Spinal cord (tissue), 10 donors: Measurements from ENCODE around the gene SESTD1. TPM values are rescaled to one million over a fixed set of nuclear protein-coding genes. Genes with fewer than 3 reads are reported as not detected.
"Not testable (repeated sequence)": the region's sequence is repeated elsewhere in the genome, so short reads cannot be mapped to it uniquely, and the experiment has no call there.

Source experiments
- DNase-seq, 6 donors: peaks; one replicate each; pipeline versions ENCODE4 v3.0.0 to v3.0.0-alpha.2; 2013 to 2015; ENCODE audit warnings: low spot score in 6 of 6, low read depth in 4 of 6
- H3K27ac ChIP-seq: one replicate; pipeline ENCODE4 v1.5.1; 2013; ENCODE audit warnings: low read depth, low read length, control low read depth
- H3K27me3 ChIP-seq: one replicate; pipeline ENCODE4 v1.6.1; 2013; ENCODE audit warnings: low read length; ENCODE audit not compliant: control insufficient read depth, insufficient read depth
- H3K36me3 ChIP-seq: one replicate; pipeline ENCODE4 v1.6.1; 2013; ENCODE audit warnings: low read length; ENCODE audit not compliant: control insufficient read depth, insufficient read depth
- H3K4me1 ChIP-seq: one replicate; pipeline ENCODE4 v1.6.1; 2013; ENCODE audit warnings: low read length; ENCODE audit not compliant: control insufficient read depth, insufficient read depth
- H3K4me3 ChIP-seq: one replicate; pipeline ENCODE4 v1.5.1; 2013; ENCODE audit warnings: low read depth, low read length, control low read depth
- H3K9me3 ChIP-seq: one replicate; pipeline ENCODE4 v1.6.1; 2013; ENCODE audit warnings: low read length; ENCODE audit not compliant: control insufficient read depth, insufficient read depth
- WGBS: methylation state at CpG from one replicate; pipeline ENCODE4 v1.1.5; 2013; ENCODE audit warnings: missing lambda C conversion rate; ENCODE audit not compliant: insufficient coverage; 5-methylcytosine and 5-hydroxymethylcytosine counted together
- polyA plus RNA-seq, 2 donors: library from polyadenylated mRNA; unstranded; fragments of 120-200 nt; gene quantifications; one replicate each; pipeline ENCODE4 v1.2.1, GENCODE V29; 2013; ENCODE audit not compliant: insufficient read length in 2 of 2
- total RNA-seq, 2 donors: library from RNA; depleted of rRNA in 1 of 2; stranded (reverse); fragments of 120-200 nt in 1 of 2; fragments of >200 nt in 1 of 2; gene quantifications; one replicate each; pipeline versions ENCODE4 v1.2.3 to v1.2.4, GENCODE V29; 2013 to 2014
- donor health status: healthy.

SESTD1 gene
- total and polyA plus RNA-seq, 4 donors, result 33.3 to 72.6 (median 58.1) TPM

DNA sequence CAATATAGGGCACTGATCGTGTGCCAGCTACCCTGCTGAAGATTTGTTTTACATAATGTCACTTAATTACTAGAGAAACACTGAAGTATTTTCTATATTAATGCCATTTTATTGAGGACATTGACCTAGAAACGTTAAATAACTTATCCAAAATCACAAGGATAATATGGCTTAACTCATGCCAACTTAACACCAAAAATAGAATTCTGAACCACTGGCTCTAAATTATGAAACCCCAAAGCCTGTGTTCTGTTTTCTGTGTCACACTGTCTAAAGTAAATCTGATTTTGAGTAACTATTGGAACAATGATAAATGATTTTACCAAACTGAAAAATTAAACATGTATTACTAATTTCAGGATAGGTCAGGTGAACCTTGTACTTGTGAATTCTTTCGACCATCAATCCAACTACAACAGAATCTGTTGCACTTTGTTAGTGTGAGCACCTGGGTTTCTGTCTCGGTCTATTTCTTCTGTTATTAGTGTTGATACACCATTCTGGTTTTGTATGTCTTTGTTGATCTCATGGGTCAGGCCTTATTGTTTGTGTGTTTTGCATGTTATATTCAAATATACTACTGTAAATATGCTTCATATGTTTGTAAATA, 166.4 kb downstream of the SESTD1 start:
- Histone ChIP-seq H3K9me3 (no peaks in the 10 kb centered on the region), H3K36me3 (no peaks in the 10 kb centered on the region), H3K4me3 (no peak overlapping the region), H3K4me1 (no peaks in the 10 kb centered on the region), H3K27ac (no peak overlapping the region), H3K27me3 (no peaks in the 10 kb centered on the region)
- DNase-seq, result no peak
- no CpG with 5 or more reads among the region's 4 CpGs for WGBS

DNA sequence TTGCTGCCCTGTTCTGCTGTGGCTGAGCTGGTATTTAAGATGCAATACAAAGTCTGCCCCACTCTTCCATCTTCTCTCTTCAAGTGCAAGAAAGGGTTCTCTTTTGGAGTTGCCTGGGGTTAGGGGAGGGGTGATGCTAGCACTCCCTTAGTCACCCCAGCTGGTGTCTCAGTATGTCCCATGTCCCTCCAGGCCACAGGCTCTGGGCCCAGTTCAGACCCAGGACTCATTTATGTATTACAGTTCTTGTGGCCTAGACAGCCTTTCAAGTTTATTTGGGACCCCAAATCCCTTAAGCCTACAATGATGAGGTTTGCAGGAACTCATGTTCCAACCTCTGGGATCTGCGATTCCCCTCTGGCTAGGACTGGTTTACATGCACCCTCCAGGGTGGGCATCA, 167.5 kb downstream of the SESTD1 start:
- Histone ChIP-seq H3K4me1 (no peaks in the 10 kb centered on the region), H3K27me3 (no peaks in the 10 kb centered on the region), H3K27ac (no peak overlapping the region), H3K9me3 (no peaks in the 10 kb centered on the region), H3K4me3 (no peak overlapping the region), H3K36me3 (no peaks in the 10 kb centered on the region)
- DNase-seq, result no peak
- 100% methylated on average over 1 of the region's 1 CpG for WGBS

DNA sequence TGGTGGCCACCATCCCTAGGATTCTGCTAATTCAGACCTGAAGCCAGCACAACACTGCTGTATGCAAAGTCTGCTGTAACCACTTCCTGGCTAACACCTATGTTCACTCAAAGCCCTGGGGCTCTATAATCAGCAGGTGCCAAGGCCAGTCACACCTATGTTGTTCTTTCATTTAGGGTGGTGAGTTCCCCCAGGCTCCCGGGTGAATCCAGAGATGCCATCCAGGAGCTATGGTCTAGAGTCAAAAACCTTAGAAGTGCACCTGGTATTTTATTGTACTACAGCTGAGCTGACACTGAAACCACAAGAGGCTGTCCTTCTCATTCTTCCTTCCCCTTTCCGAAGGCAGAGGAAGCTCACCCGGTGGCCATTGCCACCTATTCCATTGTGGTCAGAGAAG, 168.5 kb downstream of the SESTD1 start:
- Histone ChIP-seq H3K4me3 (no peak overlapping the region), H3K36me3 (no peaks in the 10 kb centered on the region), H3K4me1 (no peaks in the 10 kb centered on the region), H3K27me3 (no peaks in the 10 kb centered on the region), H3K27ac (no peak overlapping the region), H3K9me3 (no peaks in the 10 kb centered on the region)
- WGBS, result no CpG with 5 or more reads among the region's 3 CpGs
- DNase-seq, result no peak

DNA sequence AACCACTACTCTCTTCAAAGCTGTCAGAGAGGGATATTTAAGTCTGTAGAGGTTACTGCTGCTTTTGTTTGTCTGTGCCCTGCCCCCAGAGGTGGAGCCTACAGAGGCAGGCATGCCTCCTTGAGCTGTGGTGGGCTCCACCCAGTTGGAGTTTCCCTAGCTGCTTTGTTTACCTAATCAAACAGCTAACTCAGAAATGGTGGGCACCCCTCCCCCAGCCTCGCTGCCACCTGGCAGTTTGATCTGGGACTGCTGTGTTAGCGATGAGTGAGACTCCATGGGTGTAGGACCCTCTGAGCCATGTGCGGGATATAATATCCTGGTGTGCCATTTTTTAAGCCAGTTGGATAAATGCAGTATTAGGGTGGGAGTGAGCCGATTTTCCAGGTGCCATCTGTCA, 171.7 kb downstream of the SESTD1 start:
- H3K36me3 ChIP-seq, H3K4me1 ChIP-seq, H3K9me3 ChIP-seq, H3K4me3 ChIP-seq, H3K27me3 ChIP-seq, DNase-seq, H3K27ac ChIP-seq: not testable (repeated sequence)
- 96% methylated on average over 4 of the region's 4 CpGs for WGBS

DNA sequence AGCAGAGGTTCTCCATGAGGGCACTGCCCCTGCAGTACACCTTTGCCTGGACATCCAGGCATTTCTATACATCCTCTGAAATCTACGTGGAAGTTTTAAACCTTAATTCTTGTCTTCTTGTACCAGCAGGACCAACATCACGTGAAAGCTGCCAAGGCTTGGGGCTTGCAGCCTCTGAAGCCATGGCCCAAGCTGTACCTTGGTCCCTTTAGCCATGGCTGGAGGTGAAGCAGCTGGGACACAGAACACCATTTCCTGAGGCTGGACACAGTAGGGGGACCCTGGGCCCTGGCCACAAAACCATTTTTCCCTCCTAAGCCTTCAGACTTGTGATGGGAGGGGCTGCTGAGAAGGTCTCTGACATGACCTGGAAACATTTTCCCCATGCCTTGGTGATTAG, 181.9 kb downstream of the SESTD1 start:
- Histone ChIP-seq H3K27me3 (no peaks in the 10 kb centered on the region), H3K27ac (no peak overlapping the region), H3K4me1 (no peaks in the 10 kb centered on the region), H3K36me3 (no peaks in the 10 kb centered on the region), H3K4me3 (no peak overlapping the region), H3K9me3 (no peaks in the 10 kb centered on the region)
- DNase-seq, result no peak
- WGBS, result 79% methylated on average over 2 of the region's 2 CpGs

DNA sequence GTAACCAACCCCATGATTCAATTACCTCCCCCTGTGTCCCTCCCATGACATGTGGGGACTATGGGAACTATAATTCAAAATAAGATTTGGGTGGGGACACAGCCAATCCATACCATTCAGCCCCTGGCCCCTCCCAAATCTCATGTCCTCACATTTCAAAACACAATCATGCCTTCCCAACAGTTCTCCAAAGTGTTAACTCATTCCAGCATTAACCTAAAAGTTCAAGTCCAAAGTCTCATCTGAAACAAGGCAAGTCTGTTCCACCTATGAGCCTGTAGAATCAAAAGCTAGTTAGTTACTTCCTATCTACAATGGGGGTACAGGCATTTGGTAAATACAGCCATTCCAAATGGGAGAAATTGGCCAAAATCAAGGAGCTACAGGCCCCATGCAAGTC, 182.7 kb downstream of the SESTD1 start:
- H3K27ac ChIP-seq, result no peak overlapping the region
- no peaks in the 10 kb centered on the region for H3K27me3 ChIP-seq
- no peaks in the 10 kb centered on the region for H3K36me3 ChIP-seq
- no peaks in the 10 kb centered on the region for H3K9me3 ChIP-seq
- no peaks in the 10 kb centered on the region for H3K4me1 ChIP-seq
- no peak overlapping the region for H3K4me3 ChIP-seq
- DNase-seq, result no peak

DNA sequence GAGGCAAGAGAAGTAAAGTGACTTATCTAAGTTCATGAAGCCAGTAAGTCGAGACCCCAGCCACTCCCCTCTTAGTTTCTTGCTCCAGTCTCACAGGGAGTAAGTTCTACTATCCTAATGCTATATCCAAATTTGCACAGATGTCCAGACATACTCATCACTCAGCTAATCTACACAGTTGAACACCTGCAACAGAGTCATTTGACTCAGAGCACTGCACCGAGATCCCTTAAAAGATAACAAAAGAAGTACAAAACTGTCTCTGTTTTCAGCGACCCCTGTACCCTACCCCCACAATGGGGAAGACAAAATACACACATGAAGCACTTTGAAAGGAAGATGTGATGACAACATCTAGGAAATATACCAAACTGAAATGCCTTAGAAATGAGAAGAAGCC, 192.1 kb downstream of the SESTD1 start:
- Histone ChIP-seq H3K4me3 (no peak overlapping the region), H3K27ac (no peak overlapping the region), H3K27me3 (no peaks in the 10 kb centered on the region), H3K36me3 (no peaks in the 10 kb centered on the region), H3K9me3 (no peaks in the 10 kb centered on the region), H3K4me1 (no peaks in the 10 kb centered on the region)
- no peak for DNase-seq
- WGBS, result 100% methylated on average over 1 of the region's 3 CpGs

DNA sequence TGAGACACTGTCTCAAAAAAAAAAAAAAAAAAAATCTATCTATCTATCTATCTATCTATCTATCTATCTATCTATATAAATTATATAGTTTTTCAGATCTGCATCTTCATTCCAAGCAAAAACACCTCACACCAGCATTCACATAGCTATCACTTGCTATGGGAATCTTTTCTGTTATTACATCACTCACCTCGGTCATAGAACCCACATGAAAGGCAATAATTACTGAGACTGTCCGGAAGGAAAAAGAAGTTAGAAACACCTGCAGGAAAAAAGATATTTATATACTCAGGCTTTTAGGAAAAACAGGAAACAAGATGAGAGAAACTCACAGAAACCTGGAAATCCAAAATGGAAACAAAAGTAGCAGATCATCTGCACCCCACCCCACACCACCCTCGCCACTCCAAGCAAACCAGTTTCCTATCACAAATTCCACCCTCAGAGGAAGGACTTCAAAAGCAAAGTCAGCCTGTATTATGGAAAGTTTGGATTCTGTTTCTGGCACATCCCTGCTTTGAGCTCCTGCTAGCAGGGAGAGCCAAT, 192.7 kb downstream of the SESTD1 start:
- H3K4me1 ChIP-seq, result no peaks in the 10 kb centered on the region
- no peaks in the 10 kb centered on the region for H3K36me3 ChIP-seq
- H3K27ac ChIP-seq, result no peak overlapping the region
- no peak overlapping the region for H3K4me3 ChIP-seq
- no CpG with 5 or more reads among the region's 3 CpGs for WGBS
- no peak for DNase-seq
- H3K9me3 ChIP-seq, result no peaks in the 10 kb centered on the region
- no peaks in the 10 kb centered on the region for H3K27me3 ChIP-seq

DNA sequence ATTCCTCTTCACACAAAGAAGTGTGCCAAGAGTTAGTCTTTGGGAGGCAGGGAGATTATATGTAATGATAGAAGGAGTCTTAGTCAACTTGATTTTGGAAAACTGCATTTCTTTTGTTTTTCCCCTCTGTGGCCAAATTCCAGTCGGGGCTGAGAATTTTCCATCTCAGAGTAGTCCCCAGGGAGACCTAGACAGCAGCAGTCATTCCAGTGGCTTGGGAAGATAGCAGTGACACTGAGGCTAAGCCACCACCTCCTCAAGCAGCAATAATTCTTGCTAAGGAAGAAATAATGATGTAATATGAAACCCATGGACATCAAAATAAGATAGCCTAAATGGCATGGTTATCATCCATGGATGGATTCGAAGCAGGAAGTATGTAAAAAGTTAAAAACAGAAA, 193.7 kb downstream of the SESTD1 start:
- no peak for DNase-seq
- Histone ChIP-seq H3K27ac (no peak overlapping the region), H3K9me3 (no peaks in the 10 kb centered on the region), H3K4me3 (no peak overlapping the region), H3K4me1 (no peaks in the 10 kb centered on the region), H3K27me3 (no peaks in the 10 kb centered on the region), H3K36me3 (no peaks in the 10 kb centered on the region)
- 80% methylated on average over 1 of the region's 2 CpGs for WGBS

DNA sequence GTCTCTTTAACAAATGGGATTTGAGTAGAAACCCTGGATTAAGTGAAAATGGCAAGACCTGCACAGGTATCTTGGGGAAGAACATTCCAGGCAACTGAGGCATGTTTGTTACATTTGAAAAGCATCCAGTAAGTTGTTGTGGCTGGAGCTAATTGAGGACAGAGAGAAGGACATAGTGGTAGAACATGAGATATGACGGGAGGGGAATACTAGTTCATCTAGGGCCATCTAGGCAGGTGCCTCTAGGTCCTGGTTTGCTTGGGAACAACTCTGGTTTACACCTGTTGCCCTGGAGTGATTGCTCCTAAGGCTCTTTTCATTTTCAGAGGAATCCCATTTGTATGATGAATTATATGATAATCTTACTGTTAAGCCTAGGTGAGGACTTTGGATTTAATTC, 194.9 kb downstream of the SESTD1 start:
- no peaks in the 10 kb centered on the region for H3K4me1 ChIP-seq
- no peaks in the 10 kb centered on the region for H3K9me3 ChIP-seq
- no peak for DNase-seq
- no peaks in the 10 kb centered on the region for H3K36me3 ChIP-seq
- 100% methylated on average over 1 of the region's 1 CpG for WGBS
- H3K27ac ChIP-seq, result no peak overlapping the region
- no peak overlapping the region for H3K4me3 ChIP-seq
- H3K27me3 ChIP-seq, result no peaks in the 10 kb centered on the region
